NB4 (cell line): ENCODE data around the gene C1QTNF9.

Experiments
- MYC ChIP-seq: IDR thresholded peaks from 2 replicates; pipeline ENCODE4 v1.6.1; 2011; ENCODE audit warnings: low read depth, low read length
- POLR2A ChIP-seq: IDR thresholded peaks from 2 replicates; pipeline ENCODE4 v1.6.1; 2011; ENCODE audit warnings: mild to moderate bottlenecking; ENCODE audit not compliant: insufficient read length; ENCODE audit errors: extremely low read depth
- TF ChIP-seq, protein P1 (sequence below): IDR thresholded peaks from one replicate; pipeline ENCODE4 v1.5.1; 2012; ENCODE audit warnings: low read depth, low read length

DNA sequence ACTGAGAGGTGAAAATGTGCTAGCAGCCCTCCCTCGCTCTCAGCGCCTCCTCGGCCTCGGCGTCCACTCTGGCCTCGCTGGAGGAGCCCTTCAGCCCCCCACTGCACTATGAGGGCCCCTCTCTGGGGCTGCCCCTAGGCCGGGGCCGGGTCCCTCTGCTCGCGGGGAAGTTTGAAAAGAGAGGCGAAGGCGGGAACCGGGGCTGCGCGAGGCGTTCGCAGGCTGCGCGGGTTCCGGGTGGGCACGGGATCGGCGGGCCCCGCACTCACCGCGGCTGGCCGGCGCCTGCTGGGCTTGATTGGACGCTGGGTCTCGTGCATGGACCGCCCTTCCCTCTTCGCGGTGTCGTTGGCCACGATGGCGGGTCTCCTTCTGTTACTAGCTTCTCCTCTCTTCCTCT lies 29.3 kb downstream of the C1QTNF9 start:
- TF ChIP-seq, protein P1, sequence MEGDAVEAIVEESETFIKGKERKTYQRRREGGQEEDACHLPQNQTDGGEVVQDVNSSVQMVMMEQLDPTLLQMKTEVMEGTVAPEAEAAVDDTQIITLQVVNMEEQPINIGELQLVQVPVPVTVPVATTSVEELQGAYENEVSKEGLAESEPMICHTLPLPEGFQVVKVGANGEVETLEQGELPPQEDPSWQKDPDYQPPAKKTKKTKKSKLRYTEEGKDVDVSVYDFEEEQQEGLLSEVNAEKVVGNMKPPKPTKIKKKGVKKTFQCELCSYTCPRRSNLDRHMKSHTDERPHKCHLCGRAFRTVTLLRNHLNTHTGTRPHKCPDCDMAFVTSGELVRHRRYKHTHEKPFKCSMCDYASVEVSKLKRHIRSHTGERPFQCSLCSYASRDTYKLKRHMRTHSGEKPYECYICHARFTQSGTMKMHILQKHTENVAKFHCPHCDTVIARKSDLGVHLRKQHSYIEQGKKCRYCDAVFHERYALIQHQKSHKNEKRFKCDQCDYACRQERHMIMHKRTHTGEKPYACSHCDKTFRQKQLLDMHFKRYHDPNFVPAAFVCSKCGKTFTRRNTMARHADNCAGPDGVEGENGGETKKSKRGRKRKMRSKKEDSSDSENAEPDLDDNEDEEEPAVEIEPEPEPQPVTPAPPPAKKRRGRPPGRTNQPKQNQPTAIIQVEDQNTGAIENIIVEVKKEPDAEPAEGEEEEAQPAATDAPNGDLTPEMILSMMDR = no peak
- TF ChIP-seq POLR2A (no peak), MYC (no peak)
